GM12878 (cell line): ENCODE data around the gene HYOU1. TPM values are rescaled to one million over a fixed set of nuclear protein-coding genes. Genes with fewer than 3 reads are reported as not detected.

ENCODE experiments used
- ATAC-seq: fragments of 200-7000 bp; cut with Tn5 transposase; 3 replicates; pipeline ENCODE4 v1.9.1; 2020; ENCODE audit warnings: mild to moderate bottlenecking, moderate library complexity
- BruUV-seq: library from RNA; stranded (reverse); fragments of 400-500 nt; replicated peaks from 2 replicates; lab custom pipeline; 2021; lab: Mats Ljungman, UMichigan
- CTCF ChIA-PET: fragments of 300-600 bp; sonication (Branson Sonifier 250); formaldehyde crosslinking; extraction: SDS; loops from one replicate; lab custom pipeline; 2021; ENCODE audit warnings: inconsistent platforms; lab: Yijun Ruan, JAX
- POLR2A ChIA-PET: fragments of 350-600 bp; formaldehyde crosslinking; extraction: SDS; loops from one replicate; lab custom pipeline; 2021; ENCODE audit warnings: inconsistent platforms; lab: Charles Lee
- RAD21 ChIA-PET: fragments of 300-600 bp; sonication (Branson Sonifier 250); formaldehyde crosslinking; loops from one replicate; lab custom pipeline; 2023; ENCODE audit warnings: antibody characterized with exemption; ENCODE audit not compliant: unreplicated experiment; lab: Charles Lee
- SMC1A ChIA-PET: fragments of 300-600 bp; sonication (Branson Sonifier 250); formaldehyde crosslinking; loops from one replicate; lab custom pipeline; 2023; ENCODE audit not compliant: unreplicated experiment, uncharacterized antibody; lab: Charles Lee
- DNase-seq: peaks from one replicate; pipeline ENCODE4 v3.0.0-alpha.2; 2011; ENCODE audit warnings: low read depth, low spot score
- FAIRE-seq: peaks from 3 replicates; lab custom pipeline; 2011; peaks lifted over from hg19 to GRCh38; lab: Jason Lieb, UNC
- H2AFZ ChIP-seq: 2 replicates; pipeline ENCODE4 v1.6.0; 2011; ENCODE audit warnings: low read depth, low read length, control low read depth; ENCODE audit not compliant: control insufficient read depth
- H3K27ac ChIP-seq: 2 replicates; pipeline ENCODE4 v1.5.1; 2011; ENCODE audit warnings: control low read depth; ENCODE audit not compliant: control insufficient read depth, insufficient read depth
- H3K27me3 ChIP-seq, 2 experiments: replicated peaks in 1 of 2; 2 replicates each; pipeline versions ENCODE4 v1.6.0 to v1.6.1; 2011; ENCODE audit warnings: low read length in 1 of 2; ENCODE audit not compliant: control insufficient read depth in 2 of 2, insufficient read depth in 2 of 2
- H3K36me3 ChIP-seq, 2 experiments: 2 replicates each; pipeline ENCODE4 v1.5.1; 2011; ENCODE audit warnings: low read length in 1 of 2; ENCODE audit not compliant: control insufficient read depth in 2 of 2, insufficient read depth in 2 of 2
- H3K4me1 ChIP-seq: 2 replicates; pipeline ENCODE4 v1.6.1; 2011; ENCODE audit warnings: mild to moderate bottlenecking, low read length, moderate library complexity, mixed read lengths; ENCODE audit not compliant: control insufficient read depth, insufficient read depth
- H3K4me2 ChIP-seq: 2 replicates; pipeline ENCODE4 v1.6.0; 2011; ENCODE audit warnings: control low read depth; ENCODE audit not compliant: control insufficient read depth, insufficient read depth
- H3K4me3 ChIP-seq: fragments of 200-600 bp; sonication (generic); 2 replicates; pipeline ENCODE4 v1.5.1; 2016
- H3K79me2 ChIP-seq: 2 replicates; pipeline ENCODE4 v1.6.0; 2011; ENCODE audit warnings: low read length; ENCODE audit not compliant: control insufficient read depth, insufficient read depth
- H3K9ac ChIP-seq: 2 replicates; pipeline ENCODE4 v1.8.0; 2011; ENCODE audit warnings: low read length, control low read depth, mixed read lengths; ENCODE audit not compliant: control insufficient read depth, insufficient read depth
- H3K9me3 ChIP-seq: replicated peaks from 3 replicates; pipeline ENCODE4 v1.5.1; 2011; ENCODE audit warnings: mild to moderate bottlenecking, low read length; ENCODE audit not compliant: control insufficient read depth, insufficient read depth
- H4K20me1 ChIP-seq: 2 replicates; pipeline ENCODE4 v1.6.0; 2011; ENCODE audit not compliant: control insufficient read depth, insufficient read depth
- ATF3 ChIP-seq: IDR thresholded peaks from 2 replicates; pipeline ENCODE4 v1.6.1; 2011; ENCODE audit warnings: low read depth, mild to moderate bottlenecking, low read length, moderate library complexity, borderline replicate concordance; ENCODE audit errors: extremely low read depth
- MYB ChIP-seq: fragments of 150-350 bp; IDR thresholded peaks from 2 replicates; pipeline ENCODE4 v1.6.1; 2014; ENCODE audit warnings: mild to moderate bottlenecking, low read depth, low read length, borderline replicate concordance
- NBN ChIP-seq: fragments of 450-650 bp; IDR thresholded peaks from 2 replicates; pipeline ENCODE4 v1.6.1; 2016
- POLR2A ChIP-seq: IDR thresholded peaks from 2 replicates; pipeline ENCODE4 v1.6.1; 2011; ENCODE audit warnings: low read depth, mild to moderate bottlenecking, low read length
- RUNX3 ChIP-seq: IDR thresholded peaks from 2 replicates; pipeline ENCODE4 v1.6.1; 2012; ENCODE audit warnings: low read length, inconsistent platforms
- SRF ChIP-seq, 2 experiments: IDR thresholded peaks; 2 replicates each; pipeline ENCODE4 v1.6.1; 2011; ENCODE audit warnings: low read depth in 2 of 2, low read length in 2 of 2, mild to moderate bottlenecking in 1 of 2, moderate library complexity in 1 of 2
- TCF3 ChIP-seq: IDR thresholded peaks from 2 replicates; pipeline ENCODE4 v1.6.1; 2012; ENCODE audit warnings: low read depth, mild to moderate bottlenecking, low read length, borderline replicate concordance; ENCODE audit not compliant: insufficient read depth
- USF1 ChIP-seq: IDR thresholded peaks from 2 replicates; pipeline ENCODE4 v1.6.1; 2011; ENCODE audit warnings: borderline replicate concordance, low read depth, mild to moderate bottlenecking, moderate library complexity, mixed read lengths, low read length; ENCODE audit not compliant: insufficient read depth; ENCODE audit errors: extremely low read length
- ZNF687 ChIP-seq: fragments of 450-650 bp; IDR thresholded peaks from 2 replicates; pipeline ENCODE4 v1.6.1; 2017; ENCODE audit warnings: mild to moderate bottlenecking, moderate library complexity
- WGBS: methylation state at CpG from one replicate; pipeline ENCODE4 v1.1.6; 2016; ENCODE audit warnings: low lambda C conversion rate; ENCODE audit not compliant: insufficient replicate concordance, insufficient coverage; ENCODE audit errors: missing lambda C conversion rate; 5-methylcytosine and 5-hydroxymethylcytosine counted together
- in situ Hi-C: fragments of 300-500 bp; cut with MboI; formaldehyde crosslinking; loops from 9 replicates; pipeline ENCODE4 v1.14.3; 2018; ENCODE audit warnings: mixed read lengths
- intact Hi-C: fragments of 100-400 bp; cut with micrococcal nuclease; formaldehyde crosslinking; loops from one replicate; pipeline ENCODE4 v1.14.2; 2022; ENCODE audit not compliant: unreplicated experiment
- polyA plus RNA-seq, 11 experiments: library from polyadenylated mRNA; depleted of rRNA in 4 of 11; unstranded in 6 of 11; stranded (reverse) in 5 of 11; fragments of >200 nt; fragmentation: Nextera tagmentation in 4 of 11; fragmentation: Illumina TruSeq in 1 of 11; extraction: Ambion mirVana in 4 of 11; extraction: Trizol in 1 of 11; gene quantifications; 1 replicate in 1 of 11; 2 replicates in 10 of 11; pipeline versions ENCODE4 v1.2.1 to v1.2.3, GENCODE V29; 2011 to 2016; ENCODE audit warnings: inconsistent platforms in 2 of 11, missing spikeins in 2 of 11, low read depth in 1 of 11
- total RNA-seq, 4 experiments: library from RNA; depleted of rRNA in 3 of 4; stranded (reverse); fragments of >200 nt in 3 of 4; fragmentation: Illumina TruSeq in 1 of 4; extraction: Trizol in 1 of 4; gene quantifications; 2 replicates each; pipeline versions ENCODE4 v1.2.1 to v1.2.3, GENCODE V29; 2013 to 2021

The HYOU1 gene
- total and polyA plus RNA-seq, 10 of the 15 experiments (the other 5 are each of a cell fraction or from before 2014, with no cell fraction given) = 15.4 to 157 (median 109) TPM

- DNase-seq = no peak
- ChIA-PET POLR2A (no interaction called here), SMC1A (no interaction called here), CTCF (interaction anchor here (0.6 kb wide), 1 partner anchor 204 kb away, joined by 5 read pairs; no protein-coding TSS in a partner anchor)
- 84% methylated on average over 4 of the region's 4 CpGs for WGBS
- no peak for FAIRE-seq
- H3K9me3 ChIP-seq = no peaks in the 10 kb centered on the region
- H4K20me1 ChIP-seq = no peaks in the 10 kb centered on the region
- H3K9ac ChIP-seq = no peak overlapping the region
- BruUV-seq = no TSS peak
- no peak overlapping the region for H3K27ac ChIP-seq
- no peak overlapping the region for H2AFZ ChIP-seq
- in situ Hi-C loops = no loop called here
- TF ChIP-seq POLR2A (no peak), ZNF687 (no peak), RUNX3 (no peak), USF1 (no peak), ATF3 (no peak), NBN (no peak), MYB (no peak), TCF3 (no peak), SRF (IDR thresholded peaks at IDR 0.05; ENCODE audit: low read depth in 2 of 2, low read length in 2 of 2) (no peak)
- TF ChIP-seq, all 136 proteins: peak for 0
- RAD21 ChIA-PET = no interaction called here
- no peak overlapping the region for H3K4me3 ChIP-seq
- intact Hi-C loops = no loop called here
- no peaks in the 10 kb centered on the region for H3K79me2 ChIP-seq
- no peaks in the 10 kb centered on the region for H3K27me3 ChIP-seq
- H3K4me1 ChIP-seq = no peaks in the 10 kb centered on the region
- no peak for ATAC-seq
- no peak overlapping the region for H3K4me2 ChIP-seq
- H3K36me3 ChIP-seq = peaks cover 2 to 3% of the 10 kb centered on the region in 2 experiments; a peak in 3 of 4 replicates
These were observed 50.3 kb downstream of the HYOU1 start for GRCh38 chr11:119006656-119007055.
